ENCODE measurements around the gene DGCR2.
"Not testable (repeated sequence)": the region's sequence is repeated elsewhere in the genome, so short reads cannot be mapped to it uniquely, and the experiment has no call there.

DGCR2 gene
- 14.8 to 118 (median 63.9) reads per million in 18 experiments for total RNA-seq

- peak; percentile 97 to 98 for DNase-seq
Measured at GRCh38 chr22:19122143-19122751, at the start of gene DGCR2. DGCR2 (minus strand) TSS chr22:19122412; CDS start chr22:19122206, 206 bp downstream.

GRCh38 chr22:19169947-19170318 lies 47.7 kb upstream of the DGCR2 start:
- DNase-seq = no peak

- DNase-seq = no peak
Measured at GRCh38 chr22:19169002-19169946, 47.1 kb upstream of the DGCR2 start.

- DNase-seq = no peak
Measured at GRCh38 chr22:19168088-19168890, 46.1 kb upstream of the DGCR2 start.

- DNase-seq = no peak
Measured at GRCh38 chr22:19167106-19167869, 45.1 kb upstream of the DGCR2 start.

GRCh38 chr22:19166421-19166820 lies 44.2 kb upstream of the DGCR2 start:
- DNase-seq = no peak

GRCh38 chr22:19164425-19164824 lies 42.2 kb upstream of the DGCR2 start:
- DNase-seq = no peak

- not testable (repeated sequence) for DNase-seq
Measured at GRCh38 chr22:19158649-19159048, 36.4 kb upstream of the DGCR2 start.

- DNase-seq = not testable (repeated sequence)
Measured at GRCh38 chr22:19156109-19156508, 33.9 kb upstream of the DGCR2 start.

- no peak for DNase-seq
Measured at GRCh38 chr22:19152942-19153883, 31.0 kb upstream of the DGCR2 start.

- DNase-seq = no peak
Measured at GRCh38 chr22:19151329-19152191, 29.3 kb upstream of the DGCR2 start.

GRCh38 chr22:19150482-19151328 lies 28.5 kb upstream of the DGCR2 start:
- no peak for DNase-seq

GRCh38 chr22:19149991-19150390 lies 27.8 kb upstream of the DGCR2 start, which contains the start of gene GSC2:
GSC2 (minus strand) TSS chr22:19150292; CDS start chr22:19150283, 9 bp downstream.
- DNase-seq = no peak

- DNase-seq = no peak
Measured at GRCh38 chr22:19149047-19149883, 27.1 kb upstream of the DGCR2 start.

GRCh38 chr22:19148417-19149046 lies 26.3 kb upstream of the DGCR2 start:
- no peak for DNase-seq

- no peak for DNase-seq
Measured at GRCh38 chr22:19147195-19147780, 25.1 kb upstream of the DGCR2 start.
